Embryonic facial prominence (tissue), 1 donor: ENCODE measurements around the gene MSI1.

Source experiments
- DNase-seq: peaks from one replicate; pipeline ENCODE4 v3.0.0-alpha.2; 2016; ENCODE audit errors: extremely low spot score

The MSI1 gene

DNA sequence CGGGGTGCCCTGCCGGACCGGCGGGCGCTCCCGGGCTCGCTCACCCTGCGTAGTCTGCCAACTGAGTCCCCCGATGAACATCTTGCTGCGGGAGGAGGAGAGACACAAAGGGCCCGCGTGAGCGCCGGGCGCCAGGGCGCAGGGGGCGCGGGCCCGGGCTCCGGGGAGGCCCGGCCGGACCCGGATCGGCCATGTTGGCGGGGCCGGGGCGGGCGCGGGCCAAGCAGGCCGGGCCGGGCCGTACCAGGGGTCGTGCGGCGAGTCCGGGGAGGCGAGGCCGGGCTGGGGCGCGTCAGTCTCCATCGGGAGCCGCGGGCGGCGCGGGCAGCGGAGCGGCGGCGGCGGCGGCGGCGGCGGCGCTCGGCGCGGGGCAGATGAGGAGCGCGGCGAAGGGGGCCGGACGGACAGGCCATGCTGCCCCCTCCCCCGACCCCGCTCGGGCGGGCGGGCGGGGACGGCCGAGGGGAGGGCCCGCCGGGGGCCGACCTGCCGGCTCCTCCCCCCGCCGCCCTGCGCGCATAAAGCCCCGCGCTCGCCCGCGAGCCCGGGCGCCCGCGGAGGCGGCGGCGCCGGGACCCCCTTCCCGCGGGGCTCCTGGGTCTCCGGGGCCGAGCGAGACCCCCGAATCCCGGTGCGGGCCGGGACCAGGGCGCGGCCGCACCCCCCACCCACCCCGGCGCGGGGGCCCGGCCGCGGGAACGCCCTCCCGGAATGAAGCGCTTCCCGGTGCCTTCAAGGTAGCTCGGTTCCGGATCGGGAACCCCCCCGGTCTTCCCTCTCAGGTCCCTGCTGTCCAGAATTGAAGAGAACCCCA lies at the start of gene MSI1:
Gene MSI1 (minus strand): TSS at position 376 of the 814 bp plus-strand sequence. CDS start 73 bp downstream, at position 303.
- no peak for DNase-seq

DNA sequence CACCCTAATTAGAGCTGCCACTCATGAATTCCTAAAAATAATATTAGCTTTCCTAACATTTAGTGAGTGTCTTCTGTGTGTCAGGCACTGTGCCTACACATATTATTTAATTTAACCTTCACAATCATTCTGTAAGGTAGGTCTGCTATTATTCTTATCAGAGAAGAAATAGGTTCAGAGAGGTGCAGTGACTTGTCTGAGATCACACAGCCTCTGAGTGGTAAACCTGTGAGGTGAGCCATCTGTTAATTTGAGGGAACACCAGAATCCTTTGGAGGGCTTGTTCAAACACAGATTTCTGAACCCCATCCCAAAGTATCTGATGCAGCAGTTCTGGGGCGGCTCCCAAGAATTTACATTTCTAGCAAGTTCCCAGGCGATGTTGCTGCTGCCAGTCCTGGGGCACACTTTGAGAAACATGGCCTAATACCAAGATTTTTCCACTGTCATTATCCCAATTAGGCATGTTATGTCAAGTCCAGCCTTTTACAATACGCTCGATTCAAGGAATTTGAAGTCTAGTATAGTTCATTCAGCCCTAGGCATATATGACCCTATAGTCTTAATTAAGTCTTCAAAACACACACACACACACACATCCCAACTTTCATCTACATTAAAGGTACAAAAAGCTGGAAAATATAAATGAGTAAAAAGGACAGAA lies 49.1 kb upstream of the MSI1 start:
- no peak for DNase-seq

DNA sequence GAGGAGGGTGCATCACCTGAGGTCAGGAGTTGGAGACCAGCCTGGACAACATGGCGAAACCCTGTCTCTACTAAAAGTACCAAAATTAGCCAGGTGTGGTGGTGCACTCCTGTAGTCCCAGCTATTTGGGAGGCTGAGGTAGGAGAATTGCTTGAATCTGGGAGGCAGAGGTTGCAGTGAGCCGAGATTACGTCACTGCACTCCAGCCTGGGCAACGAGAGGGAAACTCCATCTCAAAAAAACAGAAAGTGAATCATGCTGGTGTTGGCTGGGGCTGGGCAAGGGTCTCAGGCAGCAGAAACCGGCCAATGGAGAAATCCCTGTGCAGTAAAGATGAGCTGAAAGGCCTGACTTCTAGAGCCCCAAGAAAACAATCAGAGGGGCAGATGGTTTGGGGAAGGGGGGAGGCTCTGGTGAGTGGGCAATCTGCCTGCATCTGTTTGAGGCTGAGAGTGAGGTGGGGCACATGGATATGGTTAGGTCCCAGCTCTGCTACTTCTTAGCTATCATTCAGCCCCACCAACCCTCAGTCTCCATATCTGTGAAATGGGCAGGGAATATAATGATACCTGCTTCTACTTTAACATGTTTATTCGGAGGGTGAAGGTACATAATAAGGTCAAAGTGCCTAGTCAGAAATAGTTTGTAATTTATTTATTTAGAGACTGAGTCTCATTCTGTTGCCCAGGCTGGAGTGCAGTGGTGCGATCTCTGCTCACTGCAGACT lies 47.7 kb upstream of the MSI1 start:
- no peak for DNase-seq

DNA sequence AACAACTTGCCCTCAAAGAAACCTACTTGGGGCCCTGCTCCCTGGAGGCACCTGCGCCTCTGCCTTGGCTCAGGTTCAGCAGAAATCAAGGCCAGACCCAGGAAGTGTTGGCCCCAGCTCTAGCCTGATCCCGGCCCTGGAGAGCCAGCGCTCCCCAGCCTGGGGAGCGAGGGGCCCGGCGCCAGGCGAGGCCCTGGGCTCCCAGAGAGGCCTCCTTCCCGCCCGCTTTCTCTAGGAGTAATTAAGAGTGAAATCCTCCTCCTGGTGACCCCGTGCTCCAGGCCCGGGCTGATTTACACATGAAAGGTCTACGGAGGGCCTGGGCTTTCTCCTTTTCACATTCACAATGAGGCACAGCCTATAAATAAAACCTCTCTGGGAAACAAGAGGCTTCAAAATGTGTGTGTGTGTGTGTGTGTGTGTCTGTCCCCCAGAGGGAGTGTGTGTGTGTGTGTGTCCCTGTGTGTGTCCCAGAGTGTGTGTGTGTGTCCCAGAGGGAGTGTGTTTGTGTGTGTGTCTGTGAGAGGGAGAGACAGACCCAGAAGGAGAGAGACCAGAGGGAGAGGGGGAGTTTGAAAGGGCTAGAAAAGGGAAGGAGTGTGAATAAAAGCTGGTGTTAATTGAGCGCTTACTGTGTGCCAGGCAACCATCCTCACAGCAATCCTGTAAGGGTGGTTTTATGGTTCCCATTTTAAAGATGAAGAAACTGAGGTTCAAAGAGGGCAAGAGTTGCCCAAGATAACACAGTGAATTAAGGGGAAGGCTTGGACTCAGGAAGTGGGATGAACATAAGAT lies 45.1 kb upstream of the MSI1 start:
- no peak for DNase-seq

DNA sequence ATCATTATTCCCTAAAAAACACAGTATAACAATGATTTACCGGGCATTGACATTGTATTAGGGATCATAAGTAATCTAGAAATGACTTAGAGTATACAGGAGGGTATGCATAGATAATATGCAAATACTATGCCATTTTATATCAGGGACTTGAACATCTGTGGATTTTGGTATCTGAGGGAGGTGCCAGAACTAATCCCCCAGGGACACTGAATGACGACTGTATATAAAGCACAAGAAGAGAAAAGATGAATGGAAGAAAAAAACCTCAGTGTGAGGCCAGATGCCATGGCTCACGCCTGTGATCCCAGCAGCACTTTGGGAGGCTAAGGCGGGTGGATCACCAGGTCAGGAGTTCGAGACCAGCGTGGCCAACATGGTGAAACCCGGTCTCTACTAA lies 43.5 kb upstream of the MSI1 start:
- no peak for DNase-seq

DNA sequence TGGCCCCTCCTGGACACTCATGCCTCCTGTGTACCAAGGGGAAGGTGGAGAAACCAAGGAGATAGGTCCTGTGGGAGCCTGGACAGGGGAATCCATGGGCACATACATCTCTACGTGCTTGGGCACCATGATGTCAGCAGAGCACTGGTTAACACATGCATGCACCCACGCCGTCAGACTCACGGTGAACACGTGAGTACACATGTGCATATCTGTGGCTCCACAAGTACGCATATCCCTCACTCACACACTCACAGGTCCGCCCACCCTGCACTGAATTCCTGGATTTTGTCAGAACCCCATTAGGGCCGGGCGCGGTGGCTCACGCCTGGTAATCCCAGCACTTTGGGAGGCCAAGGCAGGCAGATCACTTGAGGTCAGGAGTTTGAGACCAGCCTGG lies 39.8 kb upstream of the MSI1 start:
- DNase-seq, result no peak

DNA sequence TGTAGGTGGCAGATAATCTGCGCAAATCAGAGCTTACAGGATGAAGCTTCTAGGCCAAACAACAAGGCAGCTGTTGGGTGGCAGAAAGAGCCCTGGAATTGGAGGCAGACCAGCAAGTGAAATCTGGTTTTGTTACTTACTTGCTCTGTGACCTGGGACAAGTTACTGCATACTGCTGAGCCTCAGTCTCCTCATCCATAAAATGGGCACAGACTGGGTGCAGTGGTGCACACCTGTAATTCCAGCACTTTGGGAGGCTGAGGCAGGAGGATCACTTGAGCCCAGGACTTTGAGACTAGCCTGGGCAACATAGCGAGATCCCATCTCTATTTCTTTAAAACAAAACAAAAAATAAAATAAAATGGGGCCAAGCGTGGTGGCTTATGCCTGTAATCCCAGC lies 37.6 kb upstream of the MSI1 start:
- DNase-seq, result no peak

DNA sequence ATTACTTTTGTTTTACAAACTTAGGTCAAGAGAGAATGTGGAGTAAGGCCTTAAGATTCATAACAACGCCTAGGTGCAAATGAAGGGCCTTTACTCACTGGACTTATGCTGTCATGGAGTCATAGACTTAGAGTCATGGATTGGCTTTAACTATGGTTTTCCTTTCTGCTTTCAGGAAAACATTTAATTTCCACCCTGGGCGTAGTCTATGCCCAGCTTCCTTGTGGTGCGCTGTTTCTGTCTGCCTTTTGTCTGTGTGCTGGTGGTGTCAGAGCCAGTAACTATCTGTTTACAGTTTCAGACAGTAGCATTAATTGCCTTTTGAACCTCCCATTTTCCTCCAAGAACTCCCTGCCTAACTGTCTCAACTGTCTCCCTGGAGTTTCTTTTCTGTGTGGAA lies 37.1 kb upstream of the MSI1 start:
- DNase-seq, result no peak

DNA sequence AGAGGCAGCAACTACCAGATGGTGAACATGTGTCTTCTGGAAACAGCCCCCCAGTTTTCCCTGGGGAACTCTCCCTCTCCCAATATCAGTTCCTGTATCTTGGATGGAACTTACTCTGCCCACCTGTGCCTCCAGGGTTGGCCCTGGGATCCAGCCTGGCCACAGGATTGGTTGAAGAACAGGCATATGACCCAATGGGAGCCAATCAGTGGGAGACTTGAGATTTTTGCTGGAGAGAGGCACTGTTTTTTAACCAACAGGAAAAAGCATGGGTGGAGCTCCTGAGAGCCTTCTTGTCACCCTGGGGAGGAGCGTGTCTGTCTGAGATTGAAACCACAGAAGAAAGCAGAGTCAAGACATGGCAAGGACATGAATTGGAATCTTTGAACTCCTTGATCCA lies 35.3 kb upstream of the MSI1 start:
- DNase-seq, result no peak

DNA sequence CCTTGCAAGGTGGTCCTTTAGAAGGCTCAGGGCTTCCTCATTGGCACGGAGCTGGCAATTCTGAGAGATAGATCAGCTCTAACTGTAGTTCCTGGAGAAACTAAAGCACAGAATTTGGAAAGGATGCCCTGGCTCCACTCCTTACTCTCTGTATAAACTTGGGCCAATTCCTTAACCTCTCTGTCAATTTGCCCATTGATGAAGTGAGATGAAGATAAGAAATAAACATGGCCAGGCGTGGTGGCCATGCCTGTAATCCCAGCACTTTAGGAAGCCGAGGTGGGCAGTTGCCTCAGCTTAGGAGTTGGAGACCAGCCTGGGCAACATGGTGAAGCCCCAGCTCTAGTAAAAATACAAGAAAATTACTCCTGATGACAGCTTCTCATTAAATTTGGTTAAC lies 34.9 kb upstream of the MSI1 start:
- DNase-seq, result no peak

DNA sequence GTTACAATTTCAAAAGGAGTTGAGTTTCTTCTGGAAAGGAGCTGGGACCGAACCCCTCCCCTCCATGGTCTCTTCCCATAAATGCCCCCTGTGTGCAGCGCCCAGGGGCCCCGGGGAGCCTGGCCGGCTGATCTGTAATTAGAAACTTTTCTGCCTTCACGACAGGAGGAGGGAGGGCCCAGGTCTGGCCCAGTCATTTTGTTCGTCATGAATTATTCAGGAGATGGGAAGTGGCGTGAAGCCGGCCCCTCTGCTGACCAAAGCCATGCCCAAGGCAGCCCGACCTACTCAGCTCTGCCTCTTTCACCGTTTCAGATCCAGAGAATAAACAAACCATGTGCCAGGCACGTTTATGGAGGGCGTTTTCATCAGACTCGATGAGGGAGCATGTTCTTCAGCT lies 33.3 kb upstream of the MSI1 start:
- DNase-seq, result no peak

DNA sequence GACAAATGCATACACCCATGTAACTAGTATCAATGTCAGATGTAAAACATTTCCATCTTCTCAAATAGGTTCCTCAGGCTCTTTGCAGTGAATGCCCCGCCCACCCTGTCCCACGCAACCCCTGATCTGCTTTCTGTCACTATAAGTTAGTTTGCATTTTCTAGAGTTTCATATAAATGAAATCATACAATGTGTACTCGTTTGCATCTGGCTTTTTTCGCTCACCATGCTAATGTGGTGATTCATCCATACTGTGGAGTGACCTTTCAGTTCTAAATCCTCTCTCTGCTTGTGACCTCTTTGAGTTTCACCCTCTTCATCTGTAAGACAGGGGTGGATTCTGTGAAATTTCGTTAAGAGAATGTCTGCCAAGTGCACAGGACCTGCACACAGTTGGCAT lies 30.6 kb upstream of the MSI1 start:
- DNase-seq, result no peak

DNA sequence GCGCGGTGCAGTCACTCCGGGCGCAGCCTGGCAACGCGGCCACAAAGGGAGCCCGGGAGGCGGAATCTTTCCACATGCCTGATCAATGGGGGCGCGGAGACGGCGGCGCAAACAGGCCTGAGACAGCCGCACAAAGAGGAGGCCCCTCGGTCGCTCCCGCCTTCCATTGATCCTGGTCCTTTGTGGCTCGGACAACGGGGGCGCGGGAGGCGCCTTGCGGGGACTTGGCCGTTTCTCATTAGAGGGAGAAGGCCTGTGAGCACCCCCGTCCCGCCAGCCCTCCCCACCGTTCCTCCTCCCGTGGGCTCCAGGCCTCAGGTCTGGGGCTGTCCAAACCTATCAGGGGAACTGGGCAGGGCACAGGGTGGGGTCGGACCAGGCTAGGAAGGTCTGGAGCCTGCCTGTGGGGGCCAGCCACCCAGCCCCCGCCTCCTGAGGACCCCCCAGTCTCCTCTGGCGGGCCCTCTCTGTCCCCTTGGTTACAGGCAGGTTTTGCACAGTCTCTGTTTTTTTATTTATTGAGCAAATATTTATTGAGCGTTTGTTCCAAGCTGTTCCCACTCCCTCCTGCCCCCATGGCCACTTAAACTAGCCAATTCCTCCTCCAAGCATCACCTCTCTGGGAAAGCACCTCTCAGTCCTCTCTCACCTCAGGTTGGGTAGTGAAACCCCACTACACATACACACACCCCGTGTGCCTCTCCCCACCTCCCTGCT lies 29.0 kb upstream of the MSI1 start:
- no peak for DNase-seq

DNA sequence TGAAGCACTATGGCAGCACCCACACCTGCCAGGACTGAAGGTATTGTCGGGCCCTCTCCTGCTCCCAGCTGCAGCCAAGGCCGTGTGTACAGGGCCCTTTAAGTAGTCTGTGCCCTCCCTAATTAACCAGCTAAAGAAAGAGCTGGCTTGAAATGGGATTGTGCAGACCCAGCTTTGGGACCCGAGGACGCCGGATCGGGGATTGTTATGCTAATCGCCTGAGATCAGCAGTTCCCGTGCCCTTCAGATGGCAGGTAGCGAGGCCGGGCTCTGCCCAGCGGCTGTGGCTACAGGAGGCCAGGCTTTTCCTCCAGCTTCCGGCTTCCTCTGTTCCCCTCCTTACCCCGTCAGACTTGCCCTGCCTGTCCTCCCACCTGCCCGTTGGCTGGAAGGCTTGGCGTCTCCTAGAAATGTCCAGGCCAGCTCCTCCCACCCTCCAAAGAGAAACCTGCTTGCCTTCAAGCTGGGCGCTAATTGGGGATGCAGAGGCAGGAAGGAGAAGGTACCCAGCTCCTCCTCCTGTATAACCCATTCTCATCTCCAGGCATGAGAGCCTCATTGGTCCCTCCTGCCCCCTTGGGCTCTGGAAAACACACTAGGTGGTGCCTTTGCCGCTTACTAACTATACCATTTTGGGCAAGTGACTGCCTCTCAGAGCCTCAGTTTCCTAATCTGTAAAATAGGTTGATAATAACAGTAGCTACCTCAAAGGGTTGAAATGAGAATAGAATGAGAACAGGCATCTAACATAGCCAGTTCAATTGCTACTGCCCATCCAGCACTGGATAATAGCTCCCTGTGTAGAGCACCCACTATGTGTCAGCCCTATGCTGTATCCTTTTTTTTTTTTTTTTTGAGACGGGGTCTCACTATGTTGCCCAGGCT lies 25.8 kb upstream of the MSI1 start:
- DNase-seq, result no peak

DNA sequence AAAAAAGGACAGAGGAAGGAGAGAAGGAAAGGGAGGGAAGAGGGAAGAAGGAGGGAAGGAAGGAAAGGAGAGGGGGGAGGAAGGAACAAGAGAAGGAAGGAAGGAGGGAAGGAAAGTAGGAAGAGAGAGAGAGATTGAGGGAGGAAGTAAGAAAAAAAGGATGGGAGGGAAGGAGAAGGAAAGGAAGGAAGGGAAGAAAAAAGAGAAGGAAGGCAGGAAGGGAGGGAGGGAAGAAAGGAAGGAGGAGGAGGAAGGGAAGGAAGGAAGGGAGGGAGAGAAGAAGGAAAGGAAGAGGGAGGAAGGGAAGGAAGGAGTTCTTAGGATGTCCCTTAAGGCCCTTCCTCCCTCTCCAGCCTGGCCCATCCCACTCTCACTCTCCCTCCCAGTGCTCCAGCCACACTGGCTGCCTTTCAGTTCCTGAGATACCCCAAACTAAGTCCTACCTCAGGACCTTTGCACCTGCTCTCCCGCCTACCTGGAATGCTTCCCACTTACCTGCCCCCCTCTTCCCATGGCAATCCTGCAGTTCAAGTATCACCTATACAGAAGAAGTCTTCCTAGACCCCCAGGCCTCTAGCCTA lies 21.7 kb upstream of the MSI1 start:
- DNase-seq, result no peak

DNA sequence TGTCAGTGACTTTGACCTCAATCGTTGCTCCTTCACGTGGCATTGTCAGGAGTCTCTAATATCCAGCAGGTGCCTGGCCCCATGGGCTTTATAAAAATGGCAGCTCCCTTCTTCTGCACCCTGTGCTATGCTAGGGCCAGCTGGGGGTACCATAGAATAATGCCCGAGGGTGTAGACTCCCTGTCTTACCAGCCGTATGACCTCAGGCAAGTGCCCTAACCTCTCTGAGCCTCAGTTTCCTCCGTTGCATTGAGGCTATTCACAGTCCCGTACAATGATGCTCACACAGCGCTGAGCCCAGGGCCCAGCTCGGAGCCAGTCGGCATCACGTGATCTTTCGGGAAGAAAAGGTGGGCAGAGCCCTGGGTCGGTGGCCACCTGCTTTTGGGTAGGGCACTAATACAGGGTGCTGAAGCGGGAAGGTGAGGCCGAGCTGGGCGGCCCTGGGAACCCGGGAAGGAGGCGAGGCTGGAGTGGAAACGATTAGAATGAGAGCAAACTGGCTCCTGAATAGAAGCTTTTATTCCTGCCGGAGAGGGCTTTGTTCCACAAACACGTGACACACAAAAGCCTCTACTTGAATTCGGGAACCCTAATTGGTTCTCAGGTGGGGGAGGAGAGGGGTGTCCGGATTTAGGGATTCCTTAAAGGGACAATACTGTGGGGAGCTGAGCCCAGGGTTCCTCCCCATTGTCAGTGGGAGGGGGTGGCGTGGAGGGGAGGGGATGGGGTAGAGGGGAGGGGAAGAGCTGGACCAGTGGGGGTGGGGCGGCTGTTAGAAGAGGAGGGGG lies 19.9 kb upstream of the MSI1 start:
- no peak for DNase-seq

DNA sequence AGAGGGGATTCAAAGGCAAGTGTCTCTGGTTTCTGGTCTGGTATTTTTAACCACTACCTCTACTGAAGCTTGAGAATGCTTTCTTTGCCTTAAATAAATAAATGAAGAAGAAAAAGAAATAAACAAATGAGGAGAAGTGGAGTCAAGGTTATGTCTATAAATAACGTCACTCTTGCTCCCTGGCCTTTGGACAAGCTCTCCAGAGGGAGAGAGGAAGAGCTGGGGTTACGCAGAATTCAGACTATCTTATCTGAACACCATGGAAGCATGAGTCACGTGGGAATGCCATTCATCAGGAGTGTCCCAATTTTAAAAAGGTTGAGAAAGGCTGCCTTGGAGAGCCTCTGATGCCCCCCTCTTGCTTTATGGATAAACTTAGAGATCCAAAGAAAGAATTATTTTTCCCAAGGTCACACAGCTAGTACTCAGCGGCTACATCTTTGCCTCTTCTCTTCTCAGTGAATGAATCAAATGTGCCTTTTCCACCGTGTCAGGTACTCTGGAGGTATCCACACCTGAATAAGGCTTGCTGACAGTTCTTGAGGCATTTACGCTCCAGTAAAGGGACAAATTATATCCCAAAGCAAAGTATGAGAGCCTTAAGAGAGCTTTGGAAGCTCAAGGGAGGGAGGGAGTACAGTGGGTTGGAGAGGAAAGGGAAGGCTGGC lies 12.9 kb upstream of the MSI1 start:
- DNase-seq, result no peak

DNA sequence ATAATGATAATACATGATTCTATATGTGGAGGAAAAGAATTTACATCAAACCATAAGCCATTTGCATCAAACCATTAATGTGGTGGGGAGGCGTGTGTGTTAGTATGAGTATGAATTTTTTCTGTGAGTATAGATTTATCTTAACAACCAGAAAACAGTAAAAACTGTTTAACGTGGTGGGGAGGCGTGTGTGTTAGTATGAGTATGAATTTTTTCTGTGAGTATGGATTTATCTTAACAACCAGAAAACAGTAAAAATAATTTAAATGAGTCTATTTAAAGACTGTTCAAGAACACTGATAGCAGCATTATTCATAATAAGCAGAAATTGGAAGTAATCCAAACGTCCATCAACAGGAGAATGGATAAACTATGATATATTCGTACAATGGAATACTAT lies 9.1 kb upstream of the MSI1 start:
- DNase-seq, result no peak

DNA sequence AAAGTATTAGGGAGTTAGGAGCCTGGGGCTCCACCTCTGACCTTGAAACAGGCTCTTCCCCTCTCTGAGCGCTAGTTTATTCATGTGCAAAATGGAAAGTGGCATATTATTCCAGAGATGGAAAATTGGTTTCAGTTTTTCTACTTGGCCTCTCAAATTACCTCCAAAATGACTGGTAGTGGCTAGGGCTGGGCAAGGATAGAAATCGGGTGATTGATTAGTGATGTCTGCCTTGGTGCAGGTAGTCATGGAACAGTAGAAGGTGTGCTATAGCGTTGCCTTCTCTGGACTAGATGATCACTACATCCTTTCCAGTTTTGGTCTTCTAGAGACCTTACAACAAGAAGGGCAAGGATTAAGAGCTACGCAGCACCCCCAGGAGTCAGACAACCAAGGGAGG lies 8.6 kb upstream of the MSI1 start:
- no peak for DNase-seq
